HEK293 (cell line): ENCODE results near the gene ELF3.
A peak's percentile ranks its signal among the peaks of the same experiment; 100 is the strongest.

ENCODE experiments used
- KLF1 ChIP-seq: fragments of 450-650 bp; formaldehyde crosslinking; IDR thresholded peaks from 2 replicates; pipeline ENCODE4 v1.5.1; 2016; ENCODE audit warnings: missing biosample characterization, missing genetic modification characterization
- SCRT1 ChIP-seq: fragments of 450-650 bp; formaldehyde crosslinking; IDR thresholded peaks from 2 replicates; pipeline ENCODE4 v1.5.1; 2016; ENCODE audit warnings: missing biosample characterization, missing genetic modification characterization, borderline replicate concordance
- ZNF155 ChIP-seq: fragments of 450-650 bp; formaldehyde crosslinking; IDR thresholded peaks from 2 replicates; pipeline ENCODE4 v1.5.1; 2016; ENCODE audit warnings: missing biosample characterization, missing genetic modification characterization
- ZNF302 ChIP-seq: fragments of 450-650 bp; formaldehyde crosslinking; IDR thresholded peaks from 2 replicates; pipeline ENCODE4 v1.5.1; 2016; ENCODE audit warnings: missing biosample characterization, missing genetic modification characterization, low read depth
- ZNF394 ChIP-seq: fragments of 450-650 bp; formaldehyde crosslinking; IDR thresholded peaks from 2 replicates; pipeline ENCODE4 v1.5.1; 2016; ENCODE audit warnings: missing biosample characterization, missing genetic modification characterization, mild to moderate bottlenecking, moderate library complexity, borderline replicate concordance
- ZNF548 ChIP-seq: fragments of 450-650 bp; formaldehyde crosslinking; IDR thresholded peaks from 2 replicates; pipeline ENCODE4 v1.5.1; 2016; ENCODE audit warnings: missing biosample characterization, missing genetic modification characterization
- ZNF596 ChIP-seq: fragments of 450-650 bp; IDR thresholded peaks from 2 replicates; pipeline ENCODE4 v1.5.0; 2018; ENCODE audit warnings: missing biosample characterization, mild to moderate bottlenecking, missing genetic modification characterization, moderate library complexity
- ZNF747 ChIP-seq: fragments of 450-650 bp; formaldehyde crosslinking; IDR thresholded peaks from 2 replicates; pipeline ENCODE4 v1.5.1; 2016; ENCODE audit warnings: missing biosample characterization, missing genetic modification characterization
- ZNF76 ChIP-seq: fragments of 450-650 bp; formaldehyde crosslinking; IDR thresholded peaks from 2 replicates; pipeline ENCODE4; 2016; ENCODE audit warnings: low read depth, missing biosample characterization, missing genetic modification characterization, borderline replicate concordance
- ZNF768 ChIP-seq: fragments of 450-650 bp; formaldehyde crosslinking; IDR thresholded peaks from 2 replicates; pipeline ENCODE4 v1.5.1; 2018; ENCODE audit warnings: missing biosample characterization, mild to moderate bottlenecking, missing genetic modification characterization
- ZNF776 ChIP-seq: fragments of 450-650 bp; formaldehyde crosslinking; IDR thresholded peaks from 2 replicates; pipeline ENCODE4 v1.5.0; 2017; ENCODE audit warnings: missing biosample characterization, missing genetic modification characterization, borderline replicate concordance
- TF ChIP-seq, protein P1 (sequence below): fragments of 450-650 bp; formaldehyde crosslinking; IDR thresholded peaks from 2 replicates; pipeline ENCODE4 v1.5.1; 2017; ENCODE audit warnings: missing biosample characterization, missing genetic modification characterization
- TF ChIP-seq, protein P2 (sequence below): fragments of 450-650 bp; formaldehyde crosslinking; IDR thresholded peaks from 2 replicates; pipeline ENCODE4 v1.5.1; 2016; ENCODE audit warnings: missing biosample characterization, missing genetic modification characterization, low read depth
- TF ChIP-seq, protein P3 (sequence below): fragments of 450-650 bp; formaldehyde crosslinking; IDR thresholded peaks from 2 replicates; pipeline ENCODE4 v1.5.1; 2017; ENCODE audit warnings: missing biosample characterization, missing genetic modification characterization
- TF ChIP-seq, protein P4 (sequence below): fragments of 450-650 bp; formaldehyde crosslinking; IDR thresholded peaks from 2 replicates; pipeline ENCODE4 v1.5.1; 2016; ENCODE audit warnings: missing biosample characterization, missing genetic modification characterization
- TF ChIP-seq, protein P5 (sequence below): fragments of 450-650 bp; formaldehyde crosslinking; IDR thresholded peaks from 2 replicates; pipeline ENCODE4 v1.5.1; 2016; ENCODE audit warnings: missing biosample characterization, missing genetic modification characterization
- TF ChIP-seq, protein P6 (sequence below): fragments of 450-650 bp; formaldehyde crosslinking; conservative IDR thresholded peaks from 2 replicates; pipeline ENCODE4 v1.5.1; 2016; ENCODE audit warnings: low read depth, missing biosample characterization, missing genetic modification characterization
- TF ChIP-seq, protein P7 (sequence below): fragments of 450-650 bp; formaldehyde crosslinking; IDR thresholded peaks from 2 replicates; pipeline ENCODE4 v1.5.1; 2016; ENCODE audit warnings: missing biosample characterization, missing genetic modification characterization
- TF ChIP-seq, protein P8 (sequence below): fragments of 450-650 bp; formaldehyde crosslinking; IDR thresholded peaks from 2 replicates; pipeline ENCODE4; 2016; ENCODE audit warnings: missing biosample characterization, missing genetic modification characterization

ELF3 gene

DNA sequence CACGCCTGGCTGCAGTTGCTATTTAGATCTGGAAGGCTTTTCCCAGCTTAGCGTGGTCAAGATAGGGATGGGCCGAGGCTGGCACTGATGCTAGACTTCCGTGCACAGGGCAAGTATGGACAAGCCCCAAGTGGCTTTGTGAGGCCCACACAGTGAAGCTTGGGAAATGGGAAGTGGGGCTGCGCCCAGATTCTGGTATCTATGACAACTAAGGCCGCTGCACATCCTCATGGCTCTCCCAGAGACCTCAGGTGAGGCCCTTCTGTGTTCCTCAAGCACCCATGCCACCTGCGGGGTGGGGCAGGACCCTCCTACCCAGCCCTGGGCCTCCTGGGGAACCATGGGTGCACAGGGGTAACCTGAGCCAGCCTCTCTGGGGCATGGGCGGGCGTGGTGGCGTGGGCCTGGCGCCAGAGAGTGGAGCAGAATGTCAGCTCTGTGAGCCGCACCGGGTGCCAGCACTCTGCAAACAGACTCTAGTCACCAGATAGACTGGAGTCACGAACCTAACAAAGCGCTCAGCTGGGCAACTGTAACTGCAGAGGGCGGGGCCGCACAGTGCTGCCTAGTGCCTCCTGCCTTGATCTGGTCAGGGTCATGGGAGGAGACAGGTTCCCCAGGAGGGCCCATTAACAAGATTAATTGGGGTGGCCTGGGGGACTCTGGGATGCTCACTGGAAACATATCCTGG, 46.4 kb downstream of the ELF3 start (continued):
- TF ChIP-seq ZNF394 (tag by site-specific recombination) (no peak), SCRT1 (tag by site-specific recombination) (no peak), ZNF768 (no peak), ZNF302 (no peak), ZNF747 (tag by site-specific recombination) (no peak), ZNF776 (tag by site-specific recombination) (no peak), ZNF596 (no peak), ZNF155 (no peak), ZNF76 (tag by site-specific recombination) (peak; percentile 9; the same call in 1 of the 2 replicates), ZNF548 (tag by site-specific recombination) (no peak), KLF1 (peak; percentile 96)
- TF ChIP-seq, protein P1, sequence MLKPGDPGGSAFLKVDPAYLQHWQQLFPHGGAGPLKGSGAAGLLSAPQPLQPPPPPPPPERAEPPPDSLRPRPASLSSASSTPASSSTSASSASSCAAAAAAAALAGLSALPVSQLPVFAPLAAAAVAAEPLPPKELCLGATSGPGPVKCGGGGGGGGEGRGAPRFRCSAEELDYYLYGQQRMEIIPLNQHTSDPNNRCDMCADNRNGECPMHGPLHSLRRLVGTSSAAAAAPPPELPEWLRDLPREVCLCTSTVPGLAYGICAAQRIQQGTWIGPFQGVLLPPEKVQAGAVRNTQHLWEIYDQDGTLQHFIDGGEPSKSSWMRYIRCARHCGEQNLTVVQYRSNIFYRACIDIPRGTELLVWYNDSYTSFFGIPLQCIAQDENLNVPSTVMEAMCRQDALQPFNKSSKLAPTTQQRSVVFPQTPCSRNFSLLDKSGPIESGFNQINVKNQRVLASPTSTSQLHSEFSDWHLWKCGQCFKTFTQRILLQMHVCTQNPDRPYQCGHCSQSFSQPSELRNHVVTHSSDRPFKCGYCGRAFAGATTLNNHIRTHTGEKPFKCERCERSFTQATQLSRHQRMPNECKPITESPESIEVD (tag by site-specific recombination) = no peak
- TF ChIP-seq, protein P2, sequence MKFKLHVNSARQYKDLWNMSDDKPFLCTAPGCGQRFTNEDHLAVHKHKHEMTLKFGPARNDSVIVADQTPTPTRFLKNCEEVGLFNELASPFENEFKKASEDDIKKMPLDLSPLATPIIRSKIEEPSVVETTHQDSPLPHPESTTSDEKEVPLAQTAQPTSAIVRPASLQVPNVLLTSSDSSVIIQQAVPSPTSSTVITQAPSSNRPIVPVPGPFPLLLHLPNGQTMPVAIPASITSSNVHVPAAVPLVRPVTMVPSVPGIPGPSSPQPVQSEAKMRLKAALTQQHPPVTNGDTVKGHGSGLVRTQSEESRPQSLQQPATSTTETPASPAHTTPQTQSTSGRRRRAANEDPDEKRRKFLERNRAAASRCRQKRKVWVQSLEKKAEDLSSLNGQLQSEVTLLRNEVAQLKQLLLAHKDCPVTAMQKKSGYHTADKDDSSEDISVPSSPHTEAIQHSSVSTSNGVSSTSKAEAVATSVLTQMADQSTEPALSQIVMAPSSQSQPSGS = no peak
- TF ChIP-seq, protein P3, sequence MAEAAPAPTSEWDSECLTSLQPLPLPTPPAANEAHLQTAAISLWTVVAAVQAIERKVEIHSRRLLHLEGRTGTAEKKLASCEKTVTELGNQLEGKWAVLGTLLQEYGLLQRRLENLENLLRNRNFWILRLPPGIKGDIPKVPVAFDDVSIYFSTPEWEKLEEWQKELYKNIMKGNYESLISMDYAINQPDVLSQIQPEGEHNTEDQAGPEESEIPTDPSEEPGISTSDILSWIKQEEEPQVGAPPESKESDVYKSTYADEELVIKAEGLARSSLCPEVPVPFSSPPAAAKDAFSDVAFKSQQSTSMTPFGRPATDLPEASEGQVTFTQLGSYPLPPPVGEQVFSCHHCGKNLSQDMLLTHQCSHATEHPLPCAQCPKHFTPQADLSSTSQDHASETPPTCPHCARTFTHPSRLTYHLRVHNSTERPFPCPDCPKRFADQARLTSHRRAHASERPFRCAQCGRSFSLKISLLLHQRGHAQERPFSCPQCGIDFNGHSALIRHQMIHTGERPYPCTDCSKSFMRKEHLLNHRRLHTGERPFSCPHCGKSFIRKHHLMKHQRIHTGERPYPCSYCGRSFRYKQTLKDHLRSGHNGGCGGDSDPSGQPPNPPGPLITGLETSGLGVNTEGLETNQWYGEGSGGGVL (tag by site-specific recombination) = no peak
- TF ChIP-seq, protein P4, sequence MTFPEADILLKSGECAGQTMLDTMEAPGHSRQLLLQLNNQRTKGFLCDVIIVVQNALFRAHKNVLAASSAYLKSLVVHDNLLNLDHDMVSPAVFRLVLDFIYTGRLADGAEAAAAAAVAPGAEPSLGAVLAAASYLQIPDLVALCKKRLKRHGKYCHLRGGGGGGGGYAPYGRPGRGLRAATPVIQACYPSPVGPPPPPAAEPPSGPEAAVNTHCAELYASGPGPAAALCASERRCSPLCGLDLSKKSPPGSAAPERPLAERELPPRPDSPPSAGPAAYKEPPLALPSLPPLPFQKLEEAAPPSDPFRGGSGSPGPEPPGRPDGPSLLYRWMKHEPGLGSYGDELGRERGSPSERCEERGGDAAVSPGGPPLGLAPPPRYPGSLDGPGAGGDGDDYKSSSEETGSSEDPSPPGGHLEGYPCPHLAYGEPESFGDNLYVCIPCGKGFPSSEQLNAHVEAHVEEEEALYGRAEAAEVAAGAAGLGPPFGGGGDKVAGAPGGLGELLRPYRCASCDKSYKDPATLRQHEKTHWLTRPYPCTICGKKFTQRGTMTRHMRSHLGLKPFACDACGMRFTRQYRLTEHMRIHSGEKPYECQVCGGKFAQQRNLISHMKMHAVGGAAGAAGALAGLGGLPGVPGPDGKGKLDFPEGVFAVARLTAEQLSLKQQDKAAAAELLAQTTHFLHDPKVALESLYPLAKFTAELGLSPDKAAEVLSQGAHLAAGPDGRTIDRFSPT = no peak
- TF ChIP-seq, protein P5, sequence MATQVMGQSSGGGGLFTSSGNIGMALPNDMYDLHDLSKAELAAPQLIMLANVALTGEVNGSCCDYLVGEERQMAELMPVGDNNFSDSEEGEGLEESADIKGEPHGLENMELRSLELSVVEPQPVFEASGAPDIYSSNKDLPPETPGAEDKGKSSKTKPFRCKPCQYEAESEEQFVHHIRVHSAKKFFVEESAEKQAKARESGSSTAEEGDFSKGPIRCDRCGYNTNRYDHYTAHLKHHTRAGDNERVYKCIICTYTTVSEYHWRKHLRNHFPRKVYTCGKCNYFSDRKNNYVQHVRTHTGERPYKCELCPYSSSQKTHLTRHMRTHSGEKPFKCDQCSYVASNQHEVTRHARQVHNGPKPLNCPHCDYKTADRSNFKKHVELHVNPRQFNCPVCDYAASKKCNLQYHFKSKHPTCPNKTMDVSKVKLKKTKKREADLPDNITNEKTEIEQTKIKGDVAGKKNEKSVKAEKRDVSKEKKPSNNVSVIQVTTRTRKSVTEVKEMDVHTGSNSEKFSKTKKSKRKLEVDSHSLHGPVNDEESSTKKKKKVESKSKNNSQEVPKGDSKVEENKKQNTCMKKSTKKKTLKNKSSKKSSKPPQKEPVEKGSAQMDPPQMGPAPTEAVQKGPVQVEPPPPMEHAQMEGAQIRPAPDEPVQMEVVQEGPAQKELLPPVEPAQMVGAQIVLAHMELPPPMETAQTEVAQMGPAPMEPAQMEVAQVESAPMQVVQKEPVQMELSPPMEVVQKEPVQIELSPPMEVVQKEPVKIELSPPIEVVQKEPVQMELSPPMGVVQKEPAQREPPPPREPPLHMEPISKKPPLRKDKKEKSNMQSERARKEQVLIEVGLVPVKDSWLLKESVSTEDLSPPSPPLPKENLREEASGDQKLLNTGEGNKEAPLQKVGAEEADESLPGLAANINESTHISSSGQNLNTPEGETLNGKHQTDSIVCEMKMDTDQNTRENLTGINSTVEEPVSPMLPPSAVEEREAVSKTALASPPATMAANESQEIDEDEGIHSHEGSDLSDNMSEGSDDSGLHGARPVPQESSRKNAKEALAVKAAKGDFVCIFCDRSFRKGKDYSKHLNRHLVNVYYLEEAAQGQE (tag by site-specific recombination) = no peak
- TF ChIP-seq, protein P6, sequence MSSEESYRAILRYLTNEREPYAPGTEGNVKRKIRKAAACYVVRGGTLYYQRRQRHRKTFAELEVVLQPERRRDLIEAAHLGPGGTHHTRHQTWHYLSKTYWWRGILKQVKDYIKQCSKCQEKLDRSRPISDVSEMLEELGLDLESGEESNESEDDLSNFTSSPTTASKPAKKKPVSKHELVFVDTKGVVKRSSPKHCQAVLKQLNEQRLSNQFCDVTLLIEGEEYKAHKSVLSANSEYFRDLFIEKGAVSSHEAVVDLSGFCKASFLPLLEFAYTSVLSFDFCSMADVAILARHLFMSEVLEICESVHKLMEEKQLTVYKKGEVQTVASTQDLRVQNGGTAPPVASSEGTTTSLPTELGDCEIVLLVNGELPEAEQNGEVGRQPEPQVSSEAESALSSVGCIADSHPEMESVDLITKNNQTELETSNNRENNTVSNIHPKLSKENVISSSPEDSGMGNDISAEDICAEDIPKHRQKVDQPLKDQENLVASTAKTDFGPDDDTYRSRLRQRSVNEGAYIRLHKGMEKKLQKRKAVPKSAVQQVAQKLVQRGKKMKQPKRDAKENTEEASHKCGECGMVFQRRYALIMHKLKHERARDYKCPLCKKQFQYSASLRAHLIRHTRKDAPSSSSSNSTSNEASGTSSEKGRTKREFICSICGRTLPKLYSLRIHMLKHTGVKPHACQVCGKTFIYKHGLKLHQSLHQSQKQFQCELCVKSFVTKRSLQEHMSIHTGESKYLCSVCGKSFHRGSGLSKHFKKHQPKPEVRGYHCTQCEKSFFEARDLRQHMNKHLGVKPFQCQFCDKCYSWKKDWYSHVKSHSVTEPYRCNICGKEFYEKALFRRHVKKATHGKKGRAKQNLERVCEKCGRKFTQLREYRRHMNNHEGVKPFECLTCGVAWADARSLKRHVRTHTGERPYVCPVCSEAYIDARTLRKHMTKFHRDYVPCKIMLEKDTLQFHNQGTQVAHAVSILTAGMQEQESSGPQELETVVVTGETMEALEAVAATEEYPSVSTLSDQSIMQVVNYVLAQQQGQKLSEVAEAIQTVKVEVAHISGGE (tag by site-specific recombination) = no peak
- TF ChIP-seq, protein P7, sequence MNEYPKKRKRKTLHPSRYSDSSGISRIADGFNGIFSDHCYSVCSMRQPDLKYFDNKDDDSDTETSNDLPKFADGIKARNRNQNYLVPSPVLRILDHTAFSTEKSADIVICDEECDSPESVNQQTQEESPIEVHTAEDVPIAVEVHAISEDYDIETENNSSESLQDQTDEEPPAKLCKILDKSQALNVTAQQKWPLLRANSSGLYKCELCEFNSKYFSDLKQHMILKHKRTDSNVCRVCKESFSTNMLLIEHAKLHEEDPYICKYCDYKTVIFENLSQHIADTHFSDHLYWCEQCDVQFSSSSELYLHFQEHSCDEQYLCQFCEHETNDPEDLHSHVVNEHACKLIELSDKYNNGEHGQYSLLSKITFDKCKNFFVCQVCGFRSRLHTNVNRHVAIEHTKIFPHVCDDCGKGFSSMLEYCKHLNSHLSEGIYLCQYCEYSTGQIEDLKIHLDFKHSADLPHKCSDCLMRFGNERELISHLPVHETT = no peak; the same call in 1 of the 2 replicates
- TF ChIP-seq, protein P8, sequence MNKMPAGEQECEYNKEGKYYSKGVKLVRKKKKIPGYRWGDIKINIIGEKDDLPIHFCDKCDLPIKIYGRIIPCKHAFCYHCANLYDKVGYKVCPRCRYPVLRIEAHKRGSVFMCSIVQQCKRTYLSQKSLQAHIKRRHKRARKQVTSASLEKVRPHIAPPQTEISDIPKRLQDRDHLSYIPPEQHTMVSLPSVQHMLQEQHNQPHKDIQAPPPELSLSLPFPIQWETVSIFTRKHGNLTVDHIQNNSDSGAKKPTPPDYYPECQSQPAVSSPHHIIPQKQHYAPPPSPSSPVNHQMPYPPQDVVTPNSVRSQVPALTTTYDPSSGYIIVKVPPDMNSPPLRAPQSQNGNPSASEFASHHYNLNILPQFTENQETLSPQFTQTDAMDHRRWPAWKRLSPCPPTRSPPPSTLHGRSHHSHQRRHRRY (tag by site-specific recombination) = no peak
